SK-N-MC (cell line): Measurements from ENCODE around the gene TECR.

Source experiments
- EZH2 ChIP-seq: fragments of 200-600 bp; sonication (generic); IDR thresholded peaks from one replicate; pipeline ENCODE4 v1.6.1; 2017; ENCODE audit warnings: antibody characterized with exemption
- POLR2AphosphoS5 ChIP-seq: IDR thresholded peaks from 2 replicates; pipeline ENCODE4 v1.6.1; 2012; ENCODE audit warnings: mild to moderate bottlenecking, low read depth, low read length, borderline replicate concordance

DNA sequence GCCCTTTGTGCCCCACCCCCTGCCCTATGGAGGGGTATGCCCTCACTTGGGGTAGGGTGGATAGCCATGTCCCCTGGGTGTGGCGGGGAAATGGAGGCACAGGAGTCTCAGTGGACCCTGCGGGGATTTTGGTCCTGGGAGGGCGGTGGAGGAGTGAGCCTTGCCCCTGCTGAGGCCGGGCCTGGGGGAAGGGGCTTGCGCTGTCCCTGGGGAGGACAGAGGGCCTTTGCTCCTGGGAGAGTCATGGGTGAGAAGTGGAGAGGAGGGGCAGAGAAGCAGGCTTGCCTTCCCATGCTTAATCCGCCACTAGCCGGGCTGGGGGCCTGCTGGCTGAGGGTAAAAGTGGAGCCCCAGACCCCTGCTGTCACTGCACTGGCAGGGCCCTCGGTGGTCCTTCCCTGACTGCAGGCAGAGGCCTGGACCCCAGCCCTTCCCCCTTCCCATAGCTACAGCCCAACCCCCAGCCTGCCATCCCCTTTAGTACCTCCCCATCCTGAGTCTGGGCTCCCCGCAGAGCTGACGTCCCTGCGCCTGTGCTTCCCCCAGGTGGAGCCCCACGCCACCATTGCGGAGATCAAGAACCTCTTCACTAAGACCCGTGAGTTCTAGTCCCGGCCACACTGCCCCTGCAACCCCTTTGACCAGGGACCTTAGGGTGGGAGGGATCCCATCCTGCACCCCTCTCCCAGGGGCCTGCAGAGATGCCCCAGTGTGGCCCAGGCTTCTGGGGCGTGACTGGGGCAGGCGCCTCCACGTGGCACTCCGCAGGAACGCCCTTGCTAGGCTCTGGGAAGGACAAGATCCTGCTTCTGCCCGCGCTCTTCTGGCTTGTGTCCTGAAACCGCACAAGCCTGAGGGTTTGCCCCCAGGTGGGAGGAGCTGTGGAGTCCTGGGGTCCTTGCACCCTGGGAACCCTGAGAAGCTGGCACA is 33.5 kb downstream of the TECR start:
- TF ChIP-seq EZH2: no peak
- no peak for TF ChIP-seq POLR2AphosphoS5
